ENCODE measurements around the gene CCL24. TPM values are rescaled to one million over a fixed set of nuclear protein-coding genes. Genes with fewer than 3 reads are reported as not detected.
"Not testable (repeated sequence)": the region's sequence is repeated elsewhere in the genome, so short reads cannot be mapped to it uniquely, and the experiment has no call there.

CCL24 gene
- total RNA-seq, 1 donor from 2014 or later, result not detected

- Mint-ChIP-seq H3K27me3 (ENCODE audit: low read depth, unreplicated experiment) (peaks cover 2% of the 10 kb centered on the region), H3K36me3 (ENCODE audit: low read depth, unreplicated experiment) (no peaks in the 10 kb centered on the region), H3K9me3 (ENCODE audit: unreplicated experiment) (no peaks in the 10 kb centered on the region), H3K4me1 (ENCODE audit: low read depth, unreplicated experiment) (peaks cover 9% of the 10 kb centered on the region), H3K4me3 (ENCODE audit: unreplicated experiment) (no peak overlapping the region), H3K27ac (ENCODE audit: unreplicated experiment) (no peak overlapping the region)
- H4K20me1 ChIP-seq (ENCODE audit: insufficient read depth, low read length), result no peaks in the 10 kb centered on the region
- no peak overlapping the region for H3K27ac ChIP-seq (ENCODE audit: low read depth, low read length)
- H2AFZ ChIP-seq (ENCODE audit: low read depth, low read length), result no peak overlapping the region
- H3K36me3 ChIP-seq (ENCODE audit: insufficient read depth, low read length), result no peaks in the 10 kb centered on the region
- DNase-seq (ENCODE audit: low read depth) (no peak), FAIRE-seq (no peak)
- no peak overlapping the region for H3K4me3 ChIP-seq (ENCODE audit: insufficient read depth, low read depth, low read length)
- TF ChIP-seq CTCF (IDR thresholded peaks at IDR 0.05; ENCODE audit: insufficient read depth, low read depth, low read length) (no peak), EZH2 (IDR thresholded peaks at IDR 0.05; ENCODE audit: insufficient read depth, low read length) (no peak)
- no peaks in the 10 kb centered on the region for H3K9me3 ChIP-seq (ENCODE audit: insufficient read depth, low read depth, low read length)
- no peaks in the 10 kb centered on the region for H3K79me2 ChIP-seq (ENCODE audit: insufficient read depth, low read length)
- no peak overlapping the region for H3K9ac ChIP-seq (ENCODE audit: low read length)
- H3K4me1 ChIP-seq (ENCODE audit: insufficient read depth, low read length), result peaks cover 11% of the 10 kb centered on the region
- no peak overlapping the region for H3K4me2 ChIP-seq (ENCODE audit: low read length)
- H3K27me3 ChIP-seq (ENCODE audit: insufficient read depth, low read length), result no peaks in the 10 kb centered on the region
Measured at GRCh38 chr7:75840029-75840428, 26.4 kb upstream of the CCL24 start.

- not testable (repeated sequence) for H3K9me3 Mint-ChIP-seq (ENCODE audit: unreplicated experiment); H3K79me2 ChIP-seq (ENCODE audit: insufficient read depth, low read length); H3K27me3 ChIP-seq (ENCODE audit: insufficient read depth, low read length); H3K4me1 Mint-ChIP-seq (ENCODE audit: low read depth, unreplicated experiment); H3K27me3 Mint-ChIP-seq (ENCODE audit: low read depth, unreplicated experiment); H3K27ac Mint-ChIP-seq (ENCODE audit: unreplicated experiment); H2AFZ ChIP-seq (ENCODE audit: low read depth, low read length); H3K9ac ChIP-seq (ENCODE audit: low read length); H3K4me2 ChIP-seq (ENCODE audit: low read length); H3K4me3 Mint-ChIP-seq (ENCODE audit: unreplicated experiment); H3K27ac ChIP-seq (ENCODE audit: low read depth, low read length); H3K9me3 ChIP-seq (ENCODE audit: insufficient read depth, low read depth, low read length); H3K4me3 ChIP-seq (ENCODE audit: insufficient read depth, low read depth, low read length); DNase-seq (ENCODE audit: low read depth); H3K36me3 ChIP-seq (ENCODE audit: insufficient read depth, low read length); FAIRE-seq; H4K20me1 ChIP-seq (ENCODE audit: insufficient read depth, low read length); H3K36me3 Mint-ChIP-seq (ENCODE audit: low read depth, unreplicated experiment)
- H3K4me1 ChIP-seq (ENCODE audit: insufficient read depth, low read length), result peaks cover 11% of the 10 kb centered on the region
Measured at GRCh38 chr7:75838281-75838930, 24.8 kb upstream of the CCL24 start.

- no peak for FAIRE-seq
- no peaks in the 10 kb centered on the region for H3K9me3 ChIP-seq (ENCODE audit: insufficient read depth, low read depth, low read length)
- H3K27ac Mint-ChIP-seq (ENCODE audit: unreplicated experiment), result no peak overlapping the region
Measured at GRCh38 chr7:75836798-75837197, 23.2 kb upstream of the CCL24 start.

More at GRCh38 chr7:75836798-75837197, 23.2 kb upstream of the CCL24 start:
- Histone ChIP-seq H3K4me3 (ENCODE audit: insufficient read depth, low read depth, low read length) (no peak overlapping the region), H3K27me3 (ENCODE audit: insufficient read depth, low read length) (no peaks in the 10 kb centered on the region), H3K4me2 (ENCODE audit: low read length) (no peak overlapping the region), H3K79me2 (ENCODE audit: insufficient read depth, low read length) (no peaks in the 10 kb centered on the region), H3K4me1 (ENCODE audit: insufficient read depth, low read length) (peaks cover 3% of the 10 kb centered on the region), H3K9ac (ENCODE audit: low read length) (no peak overlapping the region), H3K27ac (ENCODE audit: low read depth, low read length) (no peak overlapping the region), H2AFZ (ENCODE audit: low read depth, low read length) (no peak overlapping the region), H4K20me1 (ENCODE audit: insufficient read depth, low read length) (no peaks in the 10 kb centered on the region), H3K36me3 (ENCODE audit: insufficient read depth, low read length) (no peaks in the 10 kb centered on the region)
- peaks cover 2% of the 10 kb centered on the region for H3K27me3 Mint-ChIP-seq (ENCODE audit: low read depth, unreplicated experiment)
- no peaks in the 10 kb centered on the region for H3K9me3 Mint-ChIP-seq (ENCODE audit: unreplicated experiment)
- no peaks in the 10 kb centered on the region for H3K4me1 Mint-ChIP-seq (ENCODE audit: low read depth, unreplicated experiment)
- DNase-seq (ENCODE audit: low read depth), result no peak
- H3K36me3 Mint-ChIP-seq (ENCODE audit: low read depth, unreplicated experiment), result no peaks in the 10 kb centered on the region
- no peak for TF ChIP-seq EZH2 (IDR thresholded peaks at IDR 0.05; ENCODE audit: insufficient read depth, low read length)
- TF ChIP-seq CTCF (IDR thresholded peaks at IDR 0.05; ENCODE audit: insufficient read depth, low read depth, low read length), result no peak
- H3K4me3 Mint-ChIP-seq (ENCODE audit: unreplicated experiment), result no peak overlapping the region

Measured in astrocyte (in vitro differentiated cells and primary cell).